Duodenal mucosa (tissue), 2 donors: ENCODE results near the gene TBC1D4.
A peak's percentile ranks its signal among the peaks of the same experiment; 100 is the strongest.

Experiments used
- H3K27ac ChIP-seq: one replicate; pipeline ENCODE4 v1.7.0; 2013; ENCODE audit warnings: low read depth, low read length
- H3K27me3 ChIP-seq, 2 donors: one replicate each; pipeline ENCODE4 v1.7.0; 2013; ENCODE audit warnings: low read length in 2 of 2, control low read depth in 1 of 2; ENCODE audit not compliant: insufficient read depth in 2 of 2, control insufficient read depth in 1 of 2
- H3K36me3 ChIP-seq, 2 donors: one replicate each; pipeline ENCODE4 v1.7.0; 2013; ENCODE audit warnings: low read length in 2 of 2, control low read depth in 1 of 2; ENCODE audit not compliant: insufficient read depth in 2 of 2, control insufficient read depth in 1 of 2
- H3K4me1 ChIP-seq, 2 donors: one replicate each; pipeline ENCODE4 v1.7.0; 2013; ENCODE audit warnings: low read length in 2 of 2, control low read depth in 1 of 2; ENCODE audit not compliant: insufficient read depth in 2 of 2, control insufficient read depth in 1 of 2
- H3K4me3 ChIP-seq, 2 donors: one replicate each; pipeline ENCODE4 v1.7.0; 2013; ENCODE audit warnings: low read length in 2 of 2, low read depth in 1 of 2
- H3K9ac ChIP-seq, 2 donors: one replicate each; pipeline ENCODE4 v1.7.0; 2013; ENCODE audit warnings: low read length in 2 of 2, low read depth in 1 of 2
- H3K9me3 ChIP-seq, 2 donors: one replicate each; pipeline ENCODE4 v1.7.0; 2013; ENCODE audit warnings: low read length in 2 of 2, control low read depth in 1 of 2; ENCODE audit not compliant: control insufficient read depth in 1 of 2

Gene TBC1D4

GRCh38 chr13:75470676-75471075, 11.3 kb downstream of the TBC1D4 start:
- H3K4me3 ChIP-seq: no peak overlapping the region
- no peaks in the 10 kb centered on the region for H3K9me3 ChIP-seq
- no peaks in the 10 kb centered on the region for H3K27me3 ChIP-seq
- no peak overlapping the region for H3K9ac ChIP-seq
- H3K4me1 ChIP-seq: peaks cover 0 to 3% of the 10 kb centered on the region in 2 donors
- H3K27ac ChIP-seq: no peak overlapping the region
- H3K36me3 ChIP-seq: no peaks in the 10 kb centered on the region

GRCh38 chr13:75469047-75469446, 12.9 kb downstream of the TBC1D4 start:
- Histone ChIP-seq H3K27ac (no peak overlapping the region), H3K27me3 (no peaks in the 10 kb centered on the region), H3K9me3 (no peaks in the 10 kb centered on the region), H3K4me3 (no peak overlapping the region), H3K9ac (no peak overlapping the region), H3K4me1 (peaks cover 0 to 3% of the 10 kb centered on the region in 2 donors), H3K36me3 (no peaks in the 10 kb centered on the region)

- Histone ChIP-seq H3K27me3 (no peaks in the 10 kb centered on the region), H3K4me3 (no peak overlapping the region), H3K4me1 (peaks cover 0 to 3% of the 10 kb centered on the region in 2 donors), H3K36me3 (no peaks in the 10 kb centered on the region), H3K9me3 (no peaks in the 10 kb centered on the region), H3K27ac (no peak overlapping the region), H3K9ac (no peak overlapping the region)
Observed at GRCh38 chr13:75468602-75469001, 13.4 kb downstream of the TBC1D4 start.

- H3K4me3 ChIP-seq: no peak overlapping the region
- no peak overlapping the region for H3K9ac ChIP-seq
- H3K4me1 ChIP-seq: peaks cover 0 to 3% of the 10 kb centered on the region in 2 donors
- no peak overlapping the region for H3K27ac ChIP-seq
- H3K27me3 ChIP-seq: no peaks in the 10 kb centered on the region
- no peaks in the 10 kb centered on the region for H3K36me3 ChIP-seq
- no peaks in the 10 kb centered on the region for H3K9me3 ChIP-seq
Observed at GRCh38 chr13:75468098-75468497, 13.9 kb downstream of the TBC1D4 start.

- H3K27ac ChIP-seq: no peak overlapping the region
Observed at GRCh38 chr13:75467040-75467728, 14.8 kb downstream of the TBC1D4 start.

GRCh38 chr13:75465236-75465635, 16.7 kb downstream of the TBC1D4 start:
- no peaks in the 10 kb centered on the region for H3K27me3 ChIP-seq
- H3K36me3 ChIP-seq: no peaks in the 10 kb centered on the region
- H3K9ac ChIP-seq: no peak overlapping the region
- peaks cover 0 to 3% of the 10 kb centered on the region in 2 donors for H3K4me1 ChIP-seq
- H3K9me3 ChIP-seq: no peaks in the 10 kb centered on the region
- H3K4me3 ChIP-seq: no peak overlapping the region
- H3K27ac ChIP-seq: no peak overlapping the region

More at GRCh38 chr13:75467040-75467728, 14.8 kb downstream of the TBC1D4 start:
- H3K27me3 ChIP-seq: no peaks in the 10 kb centered on the region
- no peaks in the 10 kb centered on the region for H3K9me3 ChIP-seq
- H3K4me3 ChIP-seq: no peak overlapping the region
- no peak overlapping the region for H3K9ac ChIP-seq
- H3K36me3 ChIP-seq: no peaks in the 10 kb centered on the region
- peaks cover 0 to 3% of the 10 kb centered on the region in 2 donors for H3K4me1 ChIP-seq

GRCh38 chr13:75461314-75461713, 20.7 kb downstream of the TBC1D4 start:
- no peak overlapping the region for H3K27ac ChIP-seq

GRCh38 chr13:75460644-75461043, 21.3 kb downstream of the TBC1D4 start:
- Histone ChIP-seq H3K27ac (no peak overlapping the region), H3K9ac (no peak overlapping the region), H3K27me3 (no peaks in the 10 kb centered on the region), H3K4me3 (no peak overlapping the region), H3K9me3 (no peaks in the 10 kb centered on the region), H3K4me1 (peaks cover 7 to 10% of the 10 kb centered on the region in 2 donors), H3K36me3 (no peaks in the 10 kb centered on the region)

More at GRCh38 chr13:75461314-75461713, 20.7 kb downstream of the TBC1D4 start:
- Histone ChIP-seq H3K36me3 (no peaks in the 10 kb centered on the region), H3K9ac (no peak overlapping the region), H3K9me3 (no peaks in the 10 kb centered on the region), H3K27me3 (no peaks in the 10 kb centered on the region), H3K4me3 (no peak overlapping the region), H3K4me1 (peaks cover 7 to 10% of the 10 kb centered on the region in 2 donors)

GRCh38 chr13:75458696-75459422, 23.1 kb downstream of the TBC1D4 start:
- Histone ChIP-seq H3K9me3 (no peaks in the 10 kb centered on the region), H3K36me3 (no peaks in the 10 kb centered on the region), H3K27me3 (no peaks in the 10 kb centered on the region), H3K4me1 (peaks cover 7 to 10% of the 10 kb centered on the region in 2 donors), H3K27ac (no peak overlapping the region), H3K4me3 (peak overlapping the region; percentile 32 to 56), H3K9ac (peak overlapping the region; percentile 4 to 9)

GRCh38 chr13:75455962-75456361, 26.0 kb downstream of the TBC1D4 start:
- no peak overlapping the region for H3K4me3 ChIP-seq
- H3K4me1 ChIP-seq: peaks cover 7 to 10% of the 10 kb centered on the region in 2 donors
- no peak overlapping the region for H3K9ac ChIP-seq
- H3K9me3 ChIP-seq: no peaks in the 10 kb centered on the region
- H3K27me3 ChIP-seq: no peaks in the 10 kb centered on the region
- no peaks in the 10 kb centered on the region for H3K36me3 ChIP-seq
- H3K27ac ChIP-seq: no peak overlapping the region
